AG09309 (cell line): ENCODE measurements around the gene USP47.

ENCODE experiments used
- DNase-seq: peaks from one replicate; pipeline ENCODE4 v3.0.0-alpha.2; 2010; ENCODE audit warnings: low read depth
- H3K4me3 ChIP-seq: 2 replicates; pipeline ENCODE4 v1.5.1; 2011; ENCODE audit warnings: mild to moderate bottlenecking, low read depth, low read length, moderate library complexity; ENCODE audit not compliant: control insufficient read depth
- CTCF ChIP-seq: IDR thresholded peaks from 2 replicates; pipeline ENCODE4 v1.5.1; 2011; ENCODE audit warnings: mild to moderate bottlenecking, low read depth, low read length, inconsistent platforms; ENCODE audit not compliant: insufficient read depth, control insufficient read depth; ENCODE audit errors: missing control alignments

The USP47 gene

GRCh38 chr11:11979488-11980117 is 137.8 kb downstream of the USP47 start:
- no peak for TF ChIP-seq CTCF
- H3K4me3 ChIP-seq: no peak overlapping the region
- no peak for DNase-seq

GRCh38 chr11:11980200-11980599 is 138.4 kb downstream of the USP47 start:
- TF ChIP-seq CTCF: no peak
- DNase-seq: no peak

GRCh38 chr11:11980841-11981308 is 139.1 kb downstream of the USP47 start:
- no peak overlapping the region for H3K4me3 ChIP-seq
- TF ChIP-seq CTCF: no peak
- DNase-seq: no peak

More at GRCh38 chr11:11980200-11980599, 138.4 kb downstream of the USP47 start:
- H3K4me3 ChIP-seq: no peak overlapping the region

GRCh38 chr11:11981364-11981763 is 139.6 kb downstream of the USP47 start:
- TF ChIP-seq CTCF: no peak
- H3K4me3 ChIP-seq: no peak overlapping the region
- no peak for DNase-seq

GRCh38 chr11:11981840-11982239 is 140.1 kb downstream of the USP47 start:
- no peak for TF ChIP-seq CTCF
- no peak for DNase-seq
- H3K4me3 ChIP-seq: no peak overlapping the region

GRCh38 chr11:11982461-11982860 is 140.7 kb downstream of the USP47 start:
- TF ChIP-seq CTCF: no peak
- H3K4me3 ChIP-seq: no peak overlapping the region
- no peak for DNase-seq

- no peak for DNase-seq
Observed at GRCh38 chr11:11982975-11983374, 141.2 kb downstream of the USP47 start.

More at GRCh38 chr11:11982975-11983374, 141.2 kb downstream of the USP47 start:
- no peak for TF ChIP-seq CTCF
- no peak overlapping the region for H3K4me3 ChIP-seq
